GM18907 (cell line): Measurements from ENCODE around the gene CD200.

Experiments used
- ATAC-seq: cut with Tn5 transposase; IDR thresholded peaks from one replicate; pipeline ENCODE4 v1.9.1; 2021; ENCODE audit warnings: mild to moderate bottlenecking, moderate library complexity; ENCODE audit not compliant: unreplicated experiment

CD200 gene

GRCh38 chr3:112331851-112332250, 1.1 kb upstream of the CD200 start:
- ATAC-seq, result no peak

- ATAC-seq, result peak; percentile 39
These were observed 693 bp downstream of the CD200 start for GRCh38 chr3:112333381-112334317.

GRCh38 chr3:112334691-112335433, 1.9 kb downstream of the CD200 start:
- no peak for ATAC-seq

- ATAC-seq, result no peak
These were observed 2.5 kb downstream of the CD200 start for GRCh38 chr3:112335434-112335781.

GRCh38 chr3:112338021-112338726, 5.2 kb downstream of the CD200 start:
- no peak for ATAC-seq

GRCh38 chr3:112338727-112339056, 5.7 kb downstream of the CD200 start:
- ATAC-seq, result no peak

GRCh38 chr3:112339134-112339533, 6.2 kb downstream of the CD200 start:
- ATAC-seq, result no peak

GRCh38 chr3:112339609-112340008, 6.7 kb downstream of the CD200 start:
- no peak for ATAC-seq

GRCh38 chr3:112341386-112341785, 8.4 kb downstream of the CD200 start:
- ATAC-seq, result no peak

GRCh38 chr3:112345681-112346080, 12.7 kb downstream of the CD200 start:
- ATAC-seq, result no peak

- ATAC-seq, result no peak
These were observed 13.7 kb downstream of the CD200 start for GRCh38 chr3:112346491-112347122.

- no peak for ATAC-seq
These were observed 16.0 kb downstream of the CD200 start for GRCh38 chr3:112348943-112349342.

- no peak for ATAC-seq
These were observed 16.6 kb downstream of the CD200 start for GRCh38 chr3:112349557-112349956.

GRCh38 chr3:112350018-112350810, 17.3 kb downstream of the CD200 start:
- no peak for ATAC-seq

- ATAC-seq, result no peak
These were observed 18.1 kb downstream of the CD200 start for GRCh38 chr3:112351036-112351435.

GRCh38 chr3:112351823-112352222, 18.9 kb downstream of the CD200 start:
- no peak for ATAC-seq

GRCh38 chr3:112352720-112353119, 19.8 kb downstream of the CD200 start:
- ATAC-seq, result no peak

- no peak for ATAC-seq
These were observed 20.4 kb downstream of the CD200 start for GRCh38 chr3:112353365-112353764.

GRCh38 chr3:112354642-112355306, 21.8 kb downstream of the CD200 start:
- no peak for ATAC-seq

- no peak for ATAC-seq
These were observed 22.3 kb downstream of the CD200 start for GRCh38 chr3:112355307-112355687.
